Measurements from ENCODE around the gene KIF20A. TPM values are rescaled to one million over a fixed set of nuclear protein-coding genes. Genes with fewer than 3 reads are reported as not detected.

The KIF20A gene
- polyA plus RNA-seq, 1 of the 3 experiments (the other 2 are of a cell fraction) = 16.0 TPM

- Histone ChIP-seq H3K27me3 (ENCODE audit: insufficient read depth) (no peaks in the 10 kb centered on the region), H3F3A (replicated peaks; ENCODE audit: insufficient read depth) (peaks cover 7% of the 10 kb centered on the region), H3K36me3 (replicated peaks in 1 of 2; ENCODE audit: control insufficient read depth in 1 of 2, insufficient read depth in 2 of 2, low read length in 1 of 2) (no peaks in the 10 kb centered on the region), H3K27ac (ENCODE audit: low read depth in 2 of 2, low read length in 1 of 2) (peak within 1 kb of the TSS in 1 of 2 experiments; percentile 12; a peak in 1 of 4 replicates), H3K4me3 (ENCODE audit: low read depth in 2 of 2, low read length in 1 of 2) (peak within 1 kb of the TSS; percentile 77 to 80), H3K9ac (peak within 1 kb of the TSS; percentile 38; the same call in 1 of the 2 replicates), H2AFZ (ENCODE audit: low read depth) (peak within 1 kb of the TSS; percentile 97), H3K4me1 (ENCODE audit: control insufficient read depth in 1 of 2, insufficient read depth in 2 of 2, low read depth in 1 of 2, low read length in 1 of 2) (no peaks in the 10 kb centered on the region), H3K4me2 (peak within 1 kb of the TSS; percentile 84), H3K9me3 (no peaks in the 10 kb centered on the region), H4K20me1 (ENCODE audit: insufficient read depth) (no peaks in the 10 kb centered on the region), H3K79me2 (ENCODE audit: insufficient read depth) (no peaks in the 10 kb centered on the region), H3K9me2 (no peaks in the 10 kb centered on the region)
- ChIA-PET CTCF (interaction anchor here (0.6 to 2.0 kb wide), 8 partner anchors 11 to 360 kb away, joined by 3 to 14 read pairs (median 4); no protein-coding TSS in a partner anchor), POLR2A (interaction anchor here (0.9 kb wide), 1 partner anchor 9 kb away, joined by 3 read pairs; no protein-coding TSS in a partner anchor)
- DNase-seq = peak; percentile 88
- WGBS (ENCODE audit: low lambda C conversion rate) = 6% methylated on average over 26 of the region's 31 CpGs
- TF ChIP-seq PBX3 (IDR thresholded peaks at IDR 0.05) = no peak
- no peak for TF ChIP-seq YY1 (IDR thresholded peaks at IDR 0.05; ENCODE audit: low read depth)
- no peak for TF ChIP-seq USF2 (IDR thresholded peaks at IDR 0.05; ENCODE audit: borderline replicate concordance, low read depth, low read length)
- no peak for TF ChIP-seq FOXM1 (IDR thresholded peaks at IDR 0.05; ENCODE audit: low read depth)
- TF ChIP-seq MEF2A (IDR thresholded peaks at IDR 0.05; ENCODE audit: borderline replicate concordance, low read depth) = no peak
- peak; percentile 18; the same call in 1 of the 2 replicates for TF ChIP-seq REST (IDR thresholded peaks at IDR 0.05; ENCODE audit: low read depth, low read length)
- TF ChIP-seq MXI1 (IDR thresholded peaks at IDR 0.05; ENCODE audit: low read depth, low read length) = peak; percentile 82; the same call in 1 of the 2 replicates
- no peak for TF ChIP-seq TEAD4 (IDR thresholded peaks at IDR 0.05; ENCODE audit: borderline replicate concordance, insufficient read depth)
- no peak for TF ChIP-seq GABPA (IDR thresholded peaks at IDR 0.05; ENCODE audit: low read depth)
- 0 out of 2 replicates have a peak, but pooled peaks have one; percentile 28 for TF ChIP-seq TAF1 (IDR thresholded peaks at IDR 0.05; ENCODE audit: borderline replicate concordance, low read depth, low read length)
- TF ChIP-seq EZH2phosphoT487 (IDR thresholded peaks at IDR 0.05; ENCODE audit: borderline replicate concordance, low read depth) = no peak
- TF ChIP-seq GATA2 (CRISPR knock-in tag; IDR thresholded peaks at IDR 0.05) = no peak
- peak; percentile 37; the same call in 1 of the 2 replicates for TF ChIP-seq POLR2AphosphoS5 (IDR thresholded peaks at IDR 0.05; ENCODE audit: low read depth, low read length)
- peak; percentile 43 for TF ChIP-seq CHD2 (IDR thresholded peaks at IDR 0.05; ENCODE audit: low read length, partially characterized antibody)
- no peak for TF ChIP-seq NRF1 (IDR thresholded peaks at IDR 0.05; ENCODE audit: low read depth, low read length)
- no peak for TF ChIP-seq FOXJ3 (CRISPR knock-in tag; IDR thresholded peaks at IDR 0.05)
- no peak for TF ChIP-seq JUND (IDR thresholded peaks at IDR 0.05)
- no peak for TF ChIP-seq RXRA (IDR thresholded peaks at IDR 0.05; ENCODE audit: borderline replicate concordance, low read depth)
- no peak for TF ChIP-seq NFIC (IDR thresholded peaks at IDR 0.05; ENCODE audit: borderline replicate concordance)
- TF ChIP-seq ZBTB33 (IDR thresholded peaks at IDR 0.05; ENCODE audit: borderline replicate concordance, low read depth) = no peak
- TF ChIP-seq USF1 (IDR thresholded peaks at IDR 0.05; ENCODE audit: borderline replicate concordance, low read depth) = no peak
- peak; percentile 76; the same call in 1 of the 2 replicates for TF ChIP-seq SIN3A (IDR thresholded peaks at IDR 0.05; ENCODE audit: borderline replicate concordance, low read depth, low read length)
- TF ChIP-seq RFX5 (IDR thresholded peaks at IDR 0.05; ENCODE audit: low read length) = no peak
- no peak for TF ChIP-seq RAD21 (IDR thresholded peaks at IDR 0.05; ENCODE audit: low read length)
- no peak for TF ChIP-seq RCOR1 (IDR thresholded peaks at IDR 0.05; ENCODE audit: low read length)
Measured at GRCh38 chr5:138138949-138139780, 39.7 kb upstream of the KIF20A start, which contains the start of gene NME5. NME5 (minus strand) TSS chr5:138139428; CDS start chr5:138138780, 648 bp downstream.

Measured in SK-N-SH (cell line).